MM.1S (cell line): ENCODE results near the gene MYOF.

Source experiments
- CTCF ChIP-seq: fragments of 300-600 bp; sonication (generic); IDR thresholded peaks from 2 replicates; pipeline ENCODE4 v1.5.1; 2016; ENCODE audit warnings: antibody characterized with exemption, low read length, mixed read lengths
- EZH2 ChIP-seq: fragments of 300-600 bp; sonication (generic); optimal IDR thresholded peaks from 2 replicates; pipeline ENCODE3; 2017; ENCODE audit warnings: low read depth, mild to moderate bottlenecking, antibody characterized with exemption, low read length, mixed read lengths
- EZH2phosphoT487 ChIP-seq: fragments of 300-600 bp; sonication (generic); IDR thresholded peaks from 2 replicates; pipeline ENCODE4 v1.6.1; 2018; ENCODE audit warnings: antibody characterized with exemption, low read length

GRCh38 chr10:93491602-93492121 lies 9.5 kb upstream of the MYOF start:
- no peak for TF ChIP-seq CTCF
- no peak for TF ChIP-seq EZH2
- TF ChIP-seq EZH2phosphoT487, result no peak
